Karpas-422 (cell line): ENCODE measurements around the gene ADGRV1. TPM values are rescaled to one million over a fixed set of nuclear protein-coding genes. Genes with fewer than 3 reads are reported as not detected.
"Not testable (repeated sequence)": the region's sequence is repeated elsewhere in the genome, so short reads cannot be mapped to it uniquely, and the experiment has no call there.

ENCODE experiments used
- DNase-seq: peaks from one replicate; pipeline ENCODE4 v3.0.0-alpha.2; 2015
- H2AFZ ChIP-seq: fragments of 200-600 bp; sonication (generic); 2 replicates; pipeline ENCODE4 v1.6.1; 2014; ENCODE audit warnings: antibody characterized with exemption, low read length, mixed read lengths
- H3K27ac ChIP-seq: fragments of 200-600 bp; sonication (generic); 2 replicates; pipeline ENCODE4 v1.5.1; 2014; ENCODE audit warnings: mild to moderate bottlenecking, low read length, moderate library complexity
- H3K27me3 ChIP-seq: fragments of 200-600 bp; sonication (generic); 2 replicates; pipeline ENCODE4 v1.6.1; 2014; ENCODE audit warnings: low read length, mixed read lengths
- H3K36me3 ChIP-seq: fragments of 200-600 bp; sonication (generic); 2 replicates; pipeline ENCODE4 v1.6.1; 2014; ENCODE audit warnings: low read length, mixed read lengths; ENCODE audit not compliant: insufficient read depth
- H3K4me1 ChIP-seq: fragments of 200-600 bp; sonication (generic); 2 replicates; pipeline ENCODE4 v1.6.1; 2014; ENCODE audit warnings: mild to moderate bottlenecking, low read length, mixed read lengths
- H3K4me2 ChIP-seq: fragments of 200-600 bp; sonication (generic); 2 replicates; pipeline ENCODE4 v1.6.1; 2014; ENCODE audit warnings: low read length, low read depth, mild to moderate bottlenecking; ENCODE audit not compliant: poor library complexity, severe bottlenecking
- H3K4me3 ChIP-seq: fragments of 200-600 bp; sonication (generic); 2 replicates; pipeline ENCODE4 v1.5.1; 2014; ENCODE audit warnings: mild to moderate bottlenecking, antibody characterized with exemption, low read length, mixed read lengths
- H3K79me2 ChIP-seq: fragments of 200-600 bp; sonication (generic); 2 replicates; pipeline ENCODE4 v1.6.1; 2014; ENCODE audit warnings: mild to moderate bottlenecking, low read length, mixed read lengths
- H3K9ac ChIP-seq: fragments of 200-600 bp; sonication (generic); 2 replicates; pipeline ENCODE4 v1.6.0; 2014; ENCODE audit warnings: low read length
- H3K9me2 ChIP-seq: fragments of 200-600 bp; sonication (generic), shearing (Covaris generic); replicated peaks from 2 replicates; pipeline ENCODE4 v1.6.0; 2014; ENCODE audit warnings: mild to moderate bottlenecking, low read length, moderate library complexity; ENCODE audit not compliant: insufficient read depth
- H3K9me3 ChIP-seq: fragments of 300-700, 200-600 bp; sonication (generic); 2 replicates; pipeline ENCODE4 v1.6.1; 2014; ENCODE audit warnings: low read length, mixed read lengths
- H4K20me1 ChIP-seq: fragments of 200-600 bp; sonication (generic); 2 replicates; pipeline ENCODE4 v1.6.1; 2014; ENCODE audit warnings: mild to moderate bottlenecking, antibody characterized with exemption, low read length, low read depth; ENCODE audit not compliant: insufficient read depth
- total RNA-seq: library from RNA; depleted of rRNA; stranded (reverse); fragments of >200 nt; shearing (Covaris generic); gene quantifications from 2 replicates; pipeline ENCODE4 v1.2.3, GENCODE V29; 2014; ENCODE audit warnings: low replicate concordance

ADGRV1 gene
- total RNA-seq, 1 experiment from 2014 or later = not detected

DNA sequence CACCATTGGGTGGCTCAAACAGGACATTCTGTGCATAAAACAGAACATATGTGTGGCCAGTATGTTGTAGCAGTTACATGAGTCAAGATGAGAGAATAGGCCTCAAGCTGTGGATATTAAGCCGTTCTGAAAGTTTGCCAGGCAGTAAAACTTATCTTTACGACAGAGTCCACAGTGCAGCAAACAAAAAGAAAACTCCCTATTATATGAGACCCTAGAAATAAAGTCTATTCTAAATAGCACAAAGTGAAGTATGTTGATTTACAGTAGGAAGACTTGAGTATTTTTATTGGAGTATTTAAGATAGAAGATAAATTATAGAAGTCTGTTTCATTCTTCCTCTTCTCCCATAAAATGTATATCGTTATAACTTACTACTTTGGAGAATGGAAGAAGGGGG, 271.5 kb downstream of the ADGRV1 start:
- Histone ChIP-seq H2AFZ (no peak overlapping the region), H3K9ac (no peak overlapping the region), H3K79me2 (no peaks in the 10 kb centered on the region)

DNA sequence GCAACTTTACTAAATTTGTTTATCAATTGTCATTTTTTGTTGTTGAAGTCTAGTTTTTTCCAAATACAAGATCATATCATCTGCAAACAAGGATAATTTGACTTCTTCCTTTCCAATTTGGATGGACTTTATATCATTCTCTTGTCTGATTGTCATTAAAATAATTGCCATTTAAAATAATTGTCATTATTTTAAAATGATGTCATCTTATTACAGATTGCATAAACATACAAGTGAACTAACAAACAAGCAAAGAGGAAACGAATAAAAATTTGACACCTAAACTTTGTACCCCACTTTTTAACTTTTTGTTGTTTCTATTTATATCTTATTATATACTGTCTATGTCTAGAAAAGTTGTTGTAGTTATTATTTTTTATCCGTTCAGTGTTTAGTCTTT, 275.2 kb downstream of the ADGRV1 start:
- Histone ChIP-seq H2AFZ (no peak overlapping the region), H3K9me3 (no peaks in the 10 kb centered on the region), H3K4me3 (no peak overlapping the region), H3K36me3 (no peaks in the 10 kb centered on the region), H3K27ac (no peak overlapping the region), H3K9ac (no peak overlapping the region), H3K4me1 (no peaks in the 10 kb centered on the region), H3K9me2 (no peaks in the 10 kb centered on the region), H3K27me3 (no peaks in the 10 kb centered on the region), H4K20me1 (no peaks in the 10 kb centered on the region), H3K79me2 (no peaks in the 10 kb centered on the region), H3K4me2 (no peak overlapping the region)
- no peak for DNase-seq

More for the DNA sequence above, 271.5 kb downstream of the ADGRV1 start:
- Histone ChIP-seq H3K36me3 (no peaks in the 10 kb centered on the region), H3K4me3 (no peak overlapping the region), H3K9me3 (no peaks in the 10 kb centered on the region), H3K4me1 (no peaks in the 10 kb centered on the region), H3K9me2 (no peaks in the 10 kb centered on the region), H3K27me3 (no peaks in the 10 kb centered on the region), H3K4me2 (no peak overlapping the region), H3K27ac (no peak overlapping the region), H4K20me1 (no peaks in the 10 kb centered on the region)
- DNase-seq = no peak

DNA sequence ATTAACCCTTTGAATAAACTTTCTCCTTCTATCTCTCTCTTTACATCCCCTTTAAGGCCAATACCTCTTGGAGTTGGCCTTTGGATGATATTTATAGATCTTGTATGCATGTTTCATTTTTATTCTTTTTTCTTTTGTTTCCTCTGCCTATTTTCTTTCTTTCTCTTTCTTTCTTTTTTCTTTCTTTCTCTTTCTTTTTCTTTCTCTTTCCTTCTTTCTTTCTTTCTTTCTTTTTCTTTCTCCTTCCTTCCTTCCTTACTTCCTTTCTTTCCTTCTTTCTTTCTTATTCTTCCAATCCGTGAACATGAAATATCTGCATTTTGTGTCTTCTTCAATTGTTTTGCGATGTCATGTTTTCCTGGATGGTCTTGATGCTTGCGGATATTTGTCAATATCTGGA, 276.1 kb downstream of the ADGRV1 start:
- no peaks in the 10 kb centered on the region for H3K79me2 ChIP-seq
- H3K9ac ChIP-seq = no peak overlapping the region
- no peak overlapping the region for H3K27ac ChIP-seq
- H3K9me2 ChIP-seq = no peaks in the 10 kb centered on the region
- DNase-seq = no peak
- no peaks in the 10 kb centered on the region for H3K27me3 ChIP-seq
- H3K36me3 ChIP-seq = no peaks in the 10 kb centered on the region
- no peaks in the 10 kb centered on the region for H3K9me3 ChIP-seq
- no peaks in the 10 kb centered on the region for H3K4me1 ChIP-seq
- H2AFZ ChIP-seq = no peak overlapping the region
- no peak overlapping the region for H3K4me3 ChIP-seq
- H3K4me2 ChIP-seq = no peak overlapping the region
- no peaks in the 10 kb centered on the region for H4K20me1 ChIP-seq

DNA sequence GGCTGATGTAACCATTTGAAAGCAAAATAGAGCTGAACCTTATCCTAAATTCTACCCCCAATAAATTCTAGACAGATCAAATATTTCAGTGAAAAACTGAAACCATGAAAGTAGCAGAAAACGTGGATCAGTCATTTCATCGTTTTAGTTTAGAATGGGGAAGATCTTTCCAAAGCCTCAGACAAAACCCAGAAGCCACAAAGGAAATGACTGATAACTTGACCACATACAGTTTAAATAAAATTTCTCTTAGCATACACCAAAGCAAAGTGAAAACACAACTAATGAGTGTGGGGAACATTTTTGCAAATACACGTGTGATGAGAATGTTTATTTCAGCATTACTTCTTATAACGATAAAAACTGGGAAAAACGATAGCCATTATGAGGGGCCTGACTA, 284.8 kb downstream of the ADGRV1 start:
- Histone ChIP-seq H3K79me2 (no peaks in the 10 kb centered on the region), H3K4me3 (no peak overlapping the region), H3K27ac (no peak overlapping the region), H3K36me3 (no peaks in the 10 kb centered on the region), H3K27me3 (no peaks in the 10 kb centered on the region), H3K9ac (no peak overlapping the region), H3K9me3 (no peaks in the 10 kb centered on the region), H2AFZ (no peak overlapping the region), H3K4me2 (no peak overlapping the region), H4K20me1 (no peaks in the 10 kb centered on the region), H3K4me1 (no peaks in the 10 kb centered on the region), H3K9me2 (no peaks in the 10 kb centered on the region)
- no peak for DNase-seq

DNA sequence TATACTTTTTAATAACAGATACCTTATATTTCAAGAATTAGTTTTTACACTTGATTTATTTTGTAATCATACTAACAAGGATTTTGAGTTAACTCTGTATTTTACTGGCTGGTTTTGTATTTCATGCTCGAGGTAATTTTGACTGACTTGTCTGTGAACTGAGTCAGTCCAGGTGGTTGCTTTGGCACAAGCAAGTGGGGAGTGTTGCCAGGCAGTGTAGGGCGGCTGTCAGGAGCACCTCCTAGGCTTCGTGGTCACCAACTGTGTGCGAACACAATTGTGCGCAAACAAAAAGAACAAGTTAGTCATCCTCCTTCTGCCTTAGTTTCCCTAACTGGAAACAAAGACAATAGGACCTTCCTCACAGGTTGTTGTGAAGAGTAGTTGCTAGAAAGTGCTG, 286.3 kb downstream of the ADGRV1 start:
- Histone ChIP-seq H3K4me1 (no peaks in the 10 kb centered on the region), H3K27ac (no peak overlapping the region), H3K4me3 (no peak overlapping the region), H3K27me3 (no peaks in the 10 kb centered on the region), H3K36me3 (no peaks in the 10 kb centered on the region), H4K20me1 (no peaks in the 10 kb centered on the region), H3K9me2 (no peaks in the 10 kb centered on the region), H3K4me2 (no peak overlapping the region), H2AFZ (no peak overlapping the region), H3K9me3 (no peaks in the 10 kb centered on the region), H3K9ac (no peak overlapping the region), H3K79me2 (no peaks in the 10 kb centered on the region)
- DNase-seq = no peak

DNA sequence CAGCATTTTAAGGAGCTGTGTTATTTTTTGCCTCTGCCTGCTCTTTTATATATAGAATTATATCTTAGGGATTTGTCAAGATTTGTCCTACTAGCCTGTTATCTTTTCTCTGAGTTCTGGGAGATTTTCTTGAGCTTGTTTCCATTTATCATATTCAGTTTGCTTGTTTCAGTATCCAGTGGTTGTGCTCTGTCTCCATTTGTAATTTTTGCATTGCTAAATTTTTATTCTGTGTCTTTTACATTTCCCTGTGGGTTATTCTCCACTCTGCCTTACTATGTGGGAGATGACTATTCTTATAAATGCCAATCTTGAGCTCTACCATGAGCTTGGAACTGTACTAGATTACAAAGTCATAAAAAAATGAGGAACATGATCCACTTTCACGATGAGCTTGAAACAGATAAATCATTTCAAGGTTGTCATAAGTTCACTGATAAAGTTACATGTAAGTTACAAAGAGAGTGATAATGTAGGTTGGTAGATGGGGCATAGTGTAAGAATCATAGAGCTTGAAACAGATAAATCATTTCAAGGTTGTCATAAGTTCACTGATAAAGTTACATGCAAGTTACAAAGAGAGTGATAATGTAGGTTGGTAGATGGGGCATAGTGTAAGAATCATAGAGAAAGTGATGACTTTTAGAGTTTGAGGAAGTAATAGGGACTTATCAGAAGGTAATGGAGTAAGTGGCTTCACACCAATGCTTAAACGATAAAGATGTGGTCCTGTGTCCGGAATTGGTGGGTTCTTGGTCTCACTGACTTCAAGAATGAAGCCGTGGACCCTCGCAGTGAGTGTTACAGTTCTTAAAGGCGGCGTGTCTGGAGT, 287.3 kb downstream of the ADGRV1 start:
- no peaks in the 10 kb centered on the region for H3K36me3 ChIP-seq
- no peak for DNase-seq
- no peaks in the 10 kb centered on the region for H3K79me2 ChIP-seq
- H3K4me1 ChIP-seq = no peaks in the 10 kb centered on the region
- no peak overlapping the region for H3K27ac ChIP-seq
- H3K4me2 ChIP-seq = no peak overlapping the region
- H4K20me1 ChIP-seq = no peaks in the 10 kb centered on the region
- no peaks in the 10 kb centered on the region for H3K27me3 ChIP-seq
- no peaks in the 10 kb centered on the region for H3K9me3 ChIP-seq
- H3K9ac ChIP-seq = no peak overlapping the region
- H2AFZ ChIP-seq = no peak overlapping the region
- no peak overlapping the region for H3K4me3 ChIP-seq
- H3K9me2 ChIP-seq = no peaks in the 10 kb centered on the region

DNA sequence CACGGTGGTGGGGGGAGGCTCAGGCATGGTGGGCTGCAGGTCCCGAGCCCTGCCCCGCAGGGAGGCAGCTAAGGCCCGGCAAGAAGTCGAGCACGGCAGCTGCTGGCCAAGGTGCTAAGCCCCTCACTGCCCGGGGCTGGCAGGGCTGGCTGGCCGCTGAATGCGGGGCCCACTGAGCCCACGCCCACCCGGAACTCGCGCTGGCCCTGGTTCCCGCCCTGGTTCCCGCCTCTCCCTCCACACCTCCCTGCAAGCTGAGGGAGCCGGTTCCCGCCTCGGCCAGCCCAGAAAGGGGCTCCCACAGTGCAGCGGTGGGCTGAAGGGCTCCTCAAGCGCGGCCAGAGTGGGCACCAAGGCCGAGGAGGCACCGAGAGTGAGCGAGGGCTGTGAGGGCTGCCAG, 289.0 kb downstream of the ADGRV1 start:
- H3K9me3 ChIP-seq, H3K9ac ChIP-seq, H2AFZ ChIP-seq, H3K36me3 ChIP-seq, H3K27me3 ChIP-seq, H4K20me1 ChIP-seq, DNase-seq, H3K4me3 ChIP-seq, H3K79me2 ChIP-seq, H3K4me2 ChIP-seq, H3K27ac ChIP-seq, H3K9me2 ChIP-seq, H3K4me1 ChIP-seq: not testable (repeated sequence)

DNA sequence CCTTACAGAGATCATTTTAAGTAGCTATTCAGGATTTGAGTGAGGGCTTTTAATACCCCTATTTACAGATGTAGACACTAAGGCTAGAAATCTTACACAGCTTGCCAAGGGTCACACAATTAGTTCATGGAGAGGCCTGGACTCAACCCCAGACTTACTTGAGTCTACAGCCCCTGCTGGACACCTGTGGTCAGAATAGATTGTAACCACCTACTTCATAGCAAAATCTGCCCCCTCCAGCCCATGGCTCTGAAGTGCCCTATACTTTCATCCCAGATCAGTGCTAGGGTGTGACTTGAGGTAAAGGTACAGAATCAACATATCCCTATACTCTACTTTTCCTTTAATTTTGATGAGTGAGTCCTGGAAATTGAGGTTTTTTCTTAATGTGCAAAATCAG, 291.3 kb downstream of the ADGRV1 start:
- H3K4me2 ChIP-seq = no peak overlapping the region
- no peak overlapping the region for H2AFZ ChIP-seq
- no peak overlapping the region for H3K27ac ChIP-seq
- H3K36me3 ChIP-seq = no peaks in the 10 kb centered on the region
- no peaks in the 10 kb centered on the region for H3K79me2 ChIP-seq
- no peaks in the 10 kb centered on the region for H3K9me2 ChIP-seq
- no peaks in the 10 kb centered on the region for H4K20me1 ChIP-seq
- H3K4me3 ChIP-seq = no peak overlapping the region
- no peaks in the 10 kb centered on the region for H3K4me1 ChIP-seq
- no peak for DNase-seq
- no peaks in the 10 kb centered on the region for H3K9me3 ChIP-seq
- H3K27me3 ChIP-seq = no peaks in the 10 kb centered on the region
- H3K9ac ChIP-seq = no peak overlapping the region
